Activated T-cell treated with anti-CD3 and anti-CD28 coated beads for 4 hours (primary cell): ENCODE results near the gene PMAIP1.

Experiments used
- DNase-seq: peaks from one replicate; pipeline ENCODE4 v3.0.0-alpha.2; 2020

Gene PMAIP1

GRCh38 chr18:59915606-59916005 is 15.8 kb downstream of the PMAIP1 start:
- DNase-seq, result no peak

- DNase-seq, result no peak
These were observed 16.9 kb downstream of the PMAIP1 start for GRCh38 chr18:59916746-59917145.

- no peak for DNase-seq
These were observed 17.6 kb downstream of the PMAIP1 start for GRCh38 chr18:59917422-59917821.

GRCh38 chr18:59918320-59918755 is 18.5 kb downstream of the PMAIP1 start:
- no peak for DNase-seq

- no peak for DNase-seq
These were observed 19.2 kb downstream of the PMAIP1 start for GRCh38 chr18:59918997-59919396.

GRCh38 chr18:59921384-59921891 is 21.6 kb downstream of the PMAIP1 start:
- no peak for DNase-seq

GRCh38 chr18:59923539-59924196 is 23.9 kb downstream of the PMAIP1 start:
- no peak for DNase-seq

GRCh38 chr18:59926131-59926530 is 26.3 kb downstream of the PMAIP1 start:
- DNase-seq, result no peak

- no peak for DNase-seq
These were observed 27.5 kb downstream of the PMAIP1 start for GRCh38 chr18:59927246-59927825.

GRCh38 chr18:59928201-59928600 is 28.4 kb downstream of the PMAIP1 start:
- DNase-seq, result no peak

GRCh38 chr18:59929621-59930295 is 30.0 kb downstream of the PMAIP1 start:
- no peak for DNase-seq

GRCh38 chr18:59932401-59932800 is 32.6 kb downstream of the PMAIP1 start:
- no peak for DNase-seq

- DNase-seq, result no peak
These were observed 38.9 kb downstream of the PMAIP1 start for GRCh38 chr18:59938676-59939075.

GRCh38 chr18:59939127-59939526 is 39.3 kb downstream of the PMAIP1 start:
- DNase-seq, result no peak

- no peak for DNase-seq
These were observed 40.3 kb downstream of the PMAIP1 start for GRCh38 chr18:59940068-59940467.

GRCh38 chr18:59941331-59941730 is 41.5 kb downstream of the PMAIP1 start:
- no peak for DNase-seq

- DNase-seq, result no peak
These were observed 42.8 kb downstream of the PMAIP1 start for GRCh38 chr18:59942601-59943000.

GRCh38 chr18:59945544-59945943 is 45.7 kb downstream of the PMAIP1 start:
- DNase-seq, result no peak

GRCh38 chr18:59950215-59950944 is 50.6 kb downstream of the PMAIP1 start:
- DNase-seq, result no peak

GRCh38 chr18:59951591-59951990 is 51.8 kb downstream of the PMAIP1 start:
- no peak for DNase-seq

- DNase-seq, result no peak
These were observed 52.6 kb downstream of the PMAIP1 start for GRCh38 chr18:59952283-59953007.
